ENCODE measurements around the gene RBM34.
"Not testable (repeated sequence)": the region's sequence is repeated elsewhere in the genome, so short reads cannot be mapped to it uniquely, and the experiment has no call there.

RBM34 gene, protein sequence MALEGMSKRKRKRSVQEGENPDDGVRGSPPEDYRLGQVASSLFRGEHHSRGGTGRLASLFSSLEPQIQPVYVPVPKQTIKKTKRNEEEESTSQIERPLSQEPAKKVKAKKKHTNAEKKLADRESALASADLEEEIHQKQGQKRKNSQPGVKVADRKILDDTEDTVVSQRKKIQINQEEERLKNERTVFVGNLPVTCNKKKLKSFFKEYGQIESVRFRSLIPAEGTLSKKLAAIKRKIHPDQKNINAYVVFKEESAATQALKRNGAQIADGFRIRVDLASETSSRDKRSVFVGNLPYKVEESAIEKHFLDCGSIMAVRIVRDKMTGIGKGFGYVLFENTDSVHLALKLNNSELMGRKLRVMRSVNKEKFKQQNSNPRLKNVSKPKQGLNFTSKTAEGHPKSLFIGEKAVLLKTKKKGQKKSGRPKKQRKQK

DNA sequence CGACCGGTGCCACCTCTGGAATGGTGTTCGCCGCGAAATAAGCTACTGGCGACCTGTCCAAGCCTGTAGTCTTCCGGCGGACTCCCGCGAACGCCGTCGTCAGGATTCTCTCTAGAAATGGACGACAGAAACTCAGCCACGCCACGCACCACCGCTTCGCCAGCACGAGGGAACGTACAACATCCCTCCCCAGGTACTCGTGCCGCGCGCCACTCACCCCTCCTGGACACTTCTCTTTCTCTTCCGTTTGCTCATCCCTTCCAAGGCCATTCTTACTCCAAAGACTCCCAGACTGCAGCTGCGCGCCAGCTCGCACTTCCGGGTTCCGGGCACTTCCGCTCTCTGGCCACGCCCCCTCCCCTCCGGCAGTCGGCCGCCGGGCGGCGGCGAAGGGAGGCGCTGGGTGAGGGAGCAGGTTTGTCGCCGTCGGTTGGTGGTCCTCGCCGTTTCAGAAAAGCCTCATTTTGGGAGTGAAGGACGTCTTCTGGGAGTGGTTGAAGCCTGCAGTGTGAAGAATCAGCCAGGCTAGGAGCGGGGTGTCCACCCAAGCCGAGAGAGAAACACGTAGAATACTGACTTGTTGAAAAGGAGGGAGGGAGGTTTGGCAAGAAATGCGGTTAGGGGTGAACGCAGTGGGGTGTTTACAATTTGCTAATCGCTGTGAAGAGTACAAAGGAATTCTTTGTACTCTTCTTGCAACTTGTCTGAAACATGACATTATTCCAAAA is at the start of gene RBM34:
RBM34 (minus strand) TSS at position 294 of the 728 bp plus-strand sequence; CDS start at position 270, 24 bp downstream.
- peak; percentile 36 to 74 for DNase-seq

DNA sequence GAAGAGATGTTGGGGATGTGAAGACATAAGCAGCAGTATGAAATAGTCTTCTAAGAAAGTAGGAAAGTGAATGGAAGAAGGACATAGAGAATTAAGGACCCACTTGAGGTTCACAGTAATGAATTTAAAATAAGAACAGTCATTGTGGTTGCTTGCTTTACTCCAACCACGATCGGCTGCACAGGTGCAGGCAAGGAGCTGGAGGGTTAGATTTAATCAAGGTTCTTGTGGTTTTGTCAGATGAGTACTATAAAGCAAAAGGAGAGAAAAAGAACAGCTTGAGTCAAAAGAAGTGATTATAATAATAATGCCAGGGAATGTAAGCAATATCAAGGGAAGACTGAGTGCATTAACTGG is 46.1 kb upstream of the RBM34 start:
- no peak for DNase-seq

DNA sequence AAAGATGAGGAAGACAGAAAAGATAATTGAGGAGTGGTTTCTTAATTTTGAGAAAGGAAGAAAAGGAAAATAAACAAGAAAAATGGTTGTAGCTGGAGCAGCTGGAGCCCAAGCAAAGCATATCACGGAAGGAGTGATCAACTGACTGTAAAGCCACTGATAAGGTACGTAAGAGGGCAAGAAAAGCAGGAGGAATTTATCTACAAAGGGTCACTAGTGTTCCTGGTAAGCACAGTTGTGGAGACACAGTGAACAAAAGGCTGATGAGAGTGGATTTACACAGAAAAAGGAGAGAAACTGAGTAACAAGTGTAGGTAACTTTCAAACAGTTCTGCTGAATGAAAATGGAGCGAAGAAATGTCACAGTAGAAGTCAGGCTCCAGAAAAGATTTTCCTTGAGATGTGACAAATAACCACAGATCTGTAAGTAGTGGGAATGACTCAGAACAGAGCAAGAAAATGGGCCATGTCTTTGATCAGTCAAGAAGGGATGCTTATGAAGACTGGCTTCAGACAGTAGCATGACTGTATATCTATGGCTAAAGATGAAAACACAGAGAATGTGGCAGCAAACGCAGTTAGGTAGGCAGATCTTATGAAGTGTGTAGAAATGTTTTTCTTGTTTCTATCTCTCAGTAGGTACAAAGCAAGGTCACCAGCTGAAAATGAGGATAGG is 45.6 kb upstream of the RBM34 start:
- no peak for DNase-seq

DNA sequence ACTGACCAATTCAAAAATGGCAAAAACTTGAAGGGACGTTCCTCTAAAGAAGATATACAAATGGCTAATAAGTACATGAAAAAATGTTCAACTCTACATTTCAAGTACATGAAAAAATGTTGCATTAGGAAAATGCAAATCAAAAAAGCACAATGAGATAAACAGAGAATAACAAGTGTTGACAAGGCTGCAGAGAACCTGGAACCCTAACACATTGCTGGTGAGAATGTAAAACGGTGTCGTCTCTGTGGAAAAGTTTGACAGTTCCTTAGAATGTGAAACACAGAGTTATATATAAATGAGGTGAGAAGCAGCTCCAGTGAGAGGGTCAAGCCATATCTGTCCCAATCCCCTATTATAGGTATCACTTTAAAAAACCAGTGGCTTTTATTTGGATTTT is 44.6 kb upstream of the RBM34 start:
- DNase-seq, result no peak

DNA sequence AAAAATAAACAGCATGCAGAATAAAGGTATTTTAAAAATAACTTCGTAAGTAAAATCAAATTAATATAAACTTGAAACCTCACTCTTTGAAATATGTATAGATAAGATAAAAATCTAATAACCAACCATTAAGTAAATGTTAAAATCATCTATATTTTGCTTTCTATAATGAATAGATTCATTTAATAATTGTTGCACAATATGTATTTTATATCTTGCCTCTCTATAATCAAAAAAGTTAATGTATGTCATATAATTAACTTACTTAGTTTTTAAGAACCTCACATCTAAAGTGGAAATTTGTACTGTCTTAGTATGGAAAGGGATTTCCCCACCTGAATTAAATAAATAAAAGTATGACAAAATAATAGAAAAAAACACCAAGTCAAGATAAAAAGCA is 42.4 kb upstream of the RBM34 start:
- DNase-seq, result no peak

DNA sequence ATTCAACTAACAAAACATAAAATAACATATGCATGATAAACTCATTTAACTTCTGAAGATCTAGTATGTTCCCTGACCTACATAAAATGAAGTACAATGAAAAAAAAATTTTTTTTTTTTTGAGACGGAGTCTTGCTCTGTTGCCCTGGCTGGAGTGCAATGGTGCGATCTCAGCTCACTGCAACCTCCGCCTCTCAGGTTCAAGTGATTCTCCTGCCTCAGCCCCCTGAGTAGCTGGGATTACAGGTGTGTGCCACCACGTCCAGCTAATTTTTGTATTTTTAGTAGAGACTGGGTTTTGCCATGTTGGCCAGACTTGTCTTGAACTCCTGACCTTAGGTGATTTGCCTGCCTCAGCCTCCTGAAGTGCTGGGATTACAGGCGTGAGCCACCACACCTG is 41.4 kb upstream of the RBM34 start:
- DNase-seq, result not testable (repeated sequence)

DNA sequence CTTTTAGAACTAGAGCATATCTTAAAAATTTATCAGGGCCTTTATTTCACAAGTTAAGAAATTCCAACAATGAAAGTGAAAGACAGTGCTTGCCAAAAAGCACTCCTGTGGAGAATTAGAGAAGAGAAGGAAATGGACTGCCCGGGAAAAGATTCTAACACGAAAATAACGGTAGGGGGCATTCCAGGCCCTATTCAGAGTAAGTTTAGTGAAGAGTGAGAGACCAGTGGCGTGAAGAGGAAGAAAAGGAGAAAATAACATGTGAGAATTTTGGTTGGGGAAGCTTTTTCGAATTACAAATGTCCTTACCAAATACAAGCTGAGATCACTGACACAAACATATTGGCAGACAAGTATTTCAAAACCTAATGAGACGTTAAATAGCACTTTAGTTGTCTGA is 38.4 kb upstream of the RBM34 start:
- no peak for DNase-seq

DNA sequence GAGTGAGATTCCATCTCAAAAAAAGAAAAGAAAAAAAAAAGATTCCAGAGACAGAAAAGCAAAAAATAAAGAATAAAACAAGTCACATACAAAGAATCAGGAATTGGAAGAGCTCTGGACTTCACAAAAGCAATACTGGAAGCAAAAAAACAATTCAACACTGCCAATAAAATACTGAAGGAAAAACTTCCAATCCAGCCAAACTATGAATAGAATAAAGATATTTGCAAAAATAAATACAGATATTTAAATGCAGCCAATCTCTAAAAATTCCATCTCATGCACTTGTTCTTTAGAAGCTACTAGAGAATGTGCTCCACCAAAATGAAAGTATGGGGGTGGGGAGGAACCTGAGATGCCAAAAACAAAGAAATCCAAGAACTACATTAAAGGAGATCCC is 29.4 kb upstream of the RBM34 start:
- no peak for DNase-seq

DNA sequence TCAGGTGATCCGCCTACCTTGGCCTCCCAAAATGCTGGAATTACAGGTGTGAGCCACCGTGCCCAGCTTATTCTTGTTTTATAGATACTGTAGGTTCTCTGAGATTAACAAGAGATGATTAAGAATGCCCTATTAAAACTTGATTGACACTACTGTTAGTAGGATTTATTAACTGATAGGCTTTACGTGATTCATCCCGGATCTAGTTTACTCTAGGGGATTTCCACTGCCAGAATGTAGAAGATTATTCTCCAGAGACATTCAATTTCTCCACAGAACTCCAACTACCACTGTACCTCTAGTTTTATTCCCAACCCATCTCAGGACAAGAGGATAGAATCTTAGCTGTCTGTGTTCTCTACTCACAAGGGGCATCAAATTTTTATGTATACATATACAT is 26.3 kb upstream of the RBM34 start:
- DNase-seq, result no peak

DNA sequence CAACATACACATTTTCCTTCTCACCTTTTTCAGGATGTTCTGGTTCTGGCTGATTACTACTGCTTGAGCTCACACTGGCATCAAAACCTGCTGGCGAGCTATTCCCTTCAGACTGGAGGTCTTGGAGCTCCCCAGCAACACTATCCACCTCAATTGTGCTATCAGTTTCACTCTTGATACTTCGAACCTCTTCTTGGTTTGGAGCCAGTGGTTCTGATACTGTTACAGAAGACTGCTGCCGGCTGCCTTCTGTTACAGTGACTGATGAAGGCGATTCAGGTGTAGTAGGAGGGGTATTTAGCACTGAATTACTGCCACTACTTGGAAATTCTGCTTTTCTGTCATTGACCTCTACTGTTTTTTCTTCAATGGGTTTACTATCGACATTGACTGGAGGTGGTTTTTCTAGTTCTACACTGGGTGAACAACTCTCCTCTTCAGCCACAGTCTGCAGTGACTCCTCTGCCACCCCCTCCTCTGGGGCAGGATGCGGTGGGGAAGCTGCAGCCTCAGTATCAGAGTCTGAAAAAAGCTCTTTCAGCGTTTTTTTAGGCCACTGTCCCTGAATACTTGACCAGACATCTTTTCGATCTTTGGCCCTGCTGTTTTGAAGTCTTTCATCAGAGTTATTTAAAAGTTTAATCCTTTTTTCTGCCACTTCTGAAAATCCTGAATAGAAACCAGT is 20.7 kb upstream of the RBM34 start:
- no peak for DNase-seq

DNA sequence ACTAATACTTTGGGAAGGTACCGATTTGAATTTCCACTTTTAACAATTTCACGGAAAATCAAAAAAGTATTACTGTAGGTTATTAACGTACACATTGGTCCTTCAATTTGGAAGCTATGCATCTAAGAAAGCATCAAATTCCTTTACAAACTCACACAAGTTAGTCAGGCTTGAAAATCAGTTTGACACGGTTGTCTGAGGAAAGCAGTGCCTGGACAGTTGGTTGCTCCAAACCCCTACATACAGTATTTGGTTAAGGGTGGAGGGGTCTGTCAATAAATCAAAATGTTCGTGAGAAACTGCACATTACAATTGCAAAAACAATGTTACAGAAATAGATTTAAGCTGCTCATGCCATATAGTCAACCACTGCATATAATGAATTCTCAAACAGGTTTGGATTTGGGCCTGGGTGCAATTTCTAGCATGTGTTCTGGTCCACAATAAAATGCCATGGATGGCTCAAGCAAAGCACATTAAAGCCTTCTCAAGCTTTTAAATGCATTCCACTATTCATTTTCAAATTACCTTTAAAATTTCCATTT is 19.9 kb upstream of the RBM34 start:
- no peak for DNase-seq

DNA sequence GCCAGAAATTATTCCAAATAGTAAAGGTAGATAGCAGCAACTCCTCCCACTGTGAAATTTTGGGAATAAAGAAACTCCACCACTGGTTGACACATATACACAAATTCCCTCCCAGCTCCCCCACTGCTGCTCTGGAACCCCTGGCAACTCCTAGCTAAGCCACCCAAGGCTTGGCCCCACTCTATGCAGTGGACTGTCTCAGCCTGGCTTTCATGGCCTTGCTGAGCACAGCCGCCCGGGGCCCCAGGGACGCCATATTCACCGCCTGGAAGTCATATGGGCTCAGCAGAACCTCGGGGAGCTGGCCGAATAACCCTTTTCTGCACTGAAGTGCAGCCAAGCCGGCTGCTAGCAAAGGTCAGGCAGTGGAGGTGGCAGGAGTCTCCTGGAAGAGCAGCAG is 15.4 kb upstream of the RBM34 start:
- no peak for DNase-seq

DNA sequence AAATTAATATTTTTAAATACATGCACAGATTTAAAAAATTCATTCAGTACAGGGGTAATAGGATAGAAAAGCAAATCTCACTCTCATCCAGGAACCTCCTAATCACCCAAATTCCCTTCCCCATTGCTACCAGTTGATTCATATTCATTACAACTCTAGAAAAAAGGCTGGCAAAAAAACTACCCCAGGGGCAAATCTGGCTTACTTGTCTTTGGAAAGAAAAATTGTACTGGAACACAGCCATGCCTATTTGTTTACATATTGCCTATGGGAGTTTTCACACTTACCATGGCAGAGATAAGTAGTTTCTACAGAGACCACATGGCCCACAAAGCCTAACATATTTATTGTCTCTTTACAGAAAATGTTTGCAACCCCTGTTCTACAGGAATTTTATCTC is 8.9 kb upstream of the RBM34 start:
- DNase-seq, result no peak

DNA sequence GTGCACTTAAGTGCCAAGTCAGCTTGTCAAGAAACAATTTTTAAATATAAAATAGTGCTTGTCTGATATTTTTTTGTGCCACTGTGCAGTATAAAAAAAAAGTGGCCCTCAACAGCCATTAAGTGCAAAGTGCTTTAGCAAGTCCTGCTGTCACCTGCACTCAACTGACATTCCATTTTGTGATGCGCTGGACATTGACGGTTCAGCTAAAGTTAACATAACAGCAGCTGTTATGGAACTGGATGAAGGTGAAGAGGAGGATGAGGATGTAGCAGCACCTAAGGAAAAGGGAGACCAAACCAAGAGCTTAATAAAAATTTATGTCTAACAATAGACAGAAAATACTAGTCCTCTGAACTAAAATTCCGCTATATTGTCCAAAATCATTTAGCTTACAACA is 7.3 kb upstream of the RBM34 start:
- DNase-seq, result no peak

DNA sequence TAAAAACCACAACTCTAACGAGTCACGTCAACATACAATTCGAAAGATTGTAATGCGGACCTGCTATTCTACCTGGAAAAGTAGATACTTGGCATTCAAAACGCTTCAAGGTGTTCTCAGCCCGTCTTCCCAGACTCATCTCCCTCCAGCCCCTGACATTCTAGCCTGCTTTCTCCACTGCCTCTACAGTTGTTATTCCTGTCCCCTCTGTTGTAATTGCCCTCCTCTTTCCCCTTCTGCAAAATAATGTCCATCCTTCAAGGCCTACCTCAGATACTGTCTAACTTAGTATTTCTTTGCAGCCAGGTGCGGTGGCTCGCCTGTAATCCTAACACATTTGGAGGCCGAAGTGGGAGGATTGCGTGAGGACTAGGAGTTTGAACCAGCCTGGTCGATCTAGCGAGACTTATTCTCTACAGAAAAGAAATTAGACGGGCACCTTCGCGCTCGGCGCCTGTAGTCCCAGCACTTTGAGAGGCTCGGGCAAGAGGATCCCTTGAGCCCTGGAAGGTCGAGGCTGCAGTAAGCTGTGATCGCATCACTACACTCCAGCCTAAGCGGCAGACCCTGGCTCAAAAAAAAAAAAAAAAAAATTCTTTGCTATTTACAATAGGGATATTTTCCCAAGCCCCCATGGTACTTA is 756 bp upstream of the RBM34 start:
- no peak for DNase-seq

DNA sequence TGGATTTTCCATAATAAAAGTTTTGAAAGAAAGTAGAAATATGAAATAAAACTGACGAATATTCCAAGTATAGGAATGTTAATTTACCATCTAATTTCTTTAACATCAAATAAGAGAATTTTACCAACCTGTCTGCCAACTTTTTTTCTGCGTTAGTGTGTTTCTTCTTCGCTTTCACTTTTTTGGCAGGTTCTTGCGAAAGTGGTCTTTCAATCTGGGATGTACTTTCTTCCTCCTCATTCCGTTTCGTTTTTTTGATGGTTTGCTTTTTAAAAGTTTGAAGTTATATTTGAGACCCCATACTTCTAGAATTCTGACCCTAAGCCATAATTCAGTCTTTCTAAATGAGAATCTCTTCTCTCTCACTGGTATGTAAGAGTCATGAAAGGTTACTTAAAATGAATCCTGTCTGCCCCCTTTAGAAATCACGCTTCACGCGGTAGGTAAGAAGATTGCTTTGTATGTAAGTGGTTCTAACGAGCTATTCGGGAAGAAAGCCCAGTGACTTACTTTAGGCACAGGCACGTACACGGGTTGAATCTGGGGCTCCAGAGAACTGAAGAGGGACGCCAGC is 580 bp downstream of the RBM34 start:
- DNase-seq, result no peak

DNA sequence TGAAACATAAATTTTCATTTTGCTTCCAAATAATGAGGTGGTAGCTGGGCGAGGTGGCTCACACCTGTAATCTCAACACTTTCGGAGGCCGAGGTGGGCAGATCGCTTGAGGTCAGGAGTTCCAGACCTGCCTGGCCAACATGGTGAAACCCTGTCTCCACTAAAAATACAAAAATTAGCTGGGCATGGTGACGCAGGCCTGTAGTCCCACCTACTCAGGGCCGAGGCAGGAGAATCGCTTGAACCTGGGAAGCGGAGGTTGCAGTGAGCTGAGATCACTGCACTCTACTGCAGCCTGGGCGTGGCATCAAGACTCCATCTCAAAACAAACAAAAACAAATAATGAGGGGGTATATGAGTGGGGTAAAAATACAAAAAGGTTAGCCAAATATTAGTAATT is 1.1 kb downstream of the RBM34 start:
- DNase-seq, result not testable (repeated sequence)

DNA sequence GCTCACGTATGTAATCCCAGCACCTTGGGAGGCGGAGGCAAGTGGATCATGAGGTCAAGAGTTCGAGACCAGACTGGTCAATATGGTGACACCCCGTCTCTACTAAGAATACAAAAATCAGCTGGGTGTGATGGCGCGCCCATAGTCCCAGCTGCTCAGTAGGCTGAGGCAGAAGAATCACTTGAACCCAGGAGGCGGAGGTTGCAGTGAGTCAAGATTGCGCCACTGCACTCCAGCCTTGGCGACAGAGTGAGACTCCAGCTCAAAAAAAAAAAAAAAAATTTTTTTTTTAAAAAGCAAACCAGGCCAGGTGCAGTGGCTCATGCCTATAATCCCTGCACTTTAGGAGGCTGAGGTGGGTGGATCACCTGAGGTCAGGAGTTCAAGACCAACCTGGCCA is 1.8 kb downstream of the RBM34 start:
- not testable (repeated sequence) for DNase-seq

DNA sequence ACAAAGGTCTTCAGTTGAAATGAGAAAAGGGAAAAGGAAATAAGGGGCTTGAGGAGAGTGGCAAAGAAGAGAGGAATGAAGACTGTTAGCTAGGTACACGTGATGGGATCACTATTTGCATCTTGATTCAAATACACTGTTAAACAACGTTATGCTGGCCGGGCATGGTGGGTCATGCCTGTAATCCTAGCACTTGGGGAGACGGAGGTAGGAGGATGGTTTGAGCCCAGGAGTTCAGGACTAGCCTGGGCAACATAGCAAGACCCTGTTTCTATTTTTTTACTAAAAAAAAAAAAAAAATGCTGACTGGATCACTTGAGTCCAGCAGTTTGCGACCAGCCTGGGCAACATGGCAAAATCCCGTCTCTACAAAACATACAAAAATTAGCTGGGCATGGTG is 2.4 kb downstream of the RBM34 start:
- no peak for DNase-seq

DNA sequence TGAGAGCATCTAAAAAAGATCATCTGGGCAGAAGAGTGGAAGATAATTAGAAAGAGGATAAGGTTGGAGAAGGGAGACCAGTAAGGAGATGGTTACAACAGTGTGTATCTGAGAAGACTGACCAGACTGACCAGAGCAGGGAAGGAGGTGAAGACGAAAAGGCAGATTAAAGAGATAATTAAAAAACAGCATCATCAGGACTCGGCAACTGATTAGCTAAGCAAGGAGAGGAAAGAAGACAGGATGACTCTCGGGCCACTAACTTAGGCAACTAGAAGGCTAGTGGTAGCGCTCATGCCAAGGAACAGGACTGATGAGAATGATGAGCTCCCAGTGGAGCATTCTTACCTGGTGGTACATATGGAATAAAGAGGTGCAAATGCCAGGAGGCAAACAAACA is 3.9 kb downstream of the RBM34 start:
- DNase-seq, result no peak

DNA sequence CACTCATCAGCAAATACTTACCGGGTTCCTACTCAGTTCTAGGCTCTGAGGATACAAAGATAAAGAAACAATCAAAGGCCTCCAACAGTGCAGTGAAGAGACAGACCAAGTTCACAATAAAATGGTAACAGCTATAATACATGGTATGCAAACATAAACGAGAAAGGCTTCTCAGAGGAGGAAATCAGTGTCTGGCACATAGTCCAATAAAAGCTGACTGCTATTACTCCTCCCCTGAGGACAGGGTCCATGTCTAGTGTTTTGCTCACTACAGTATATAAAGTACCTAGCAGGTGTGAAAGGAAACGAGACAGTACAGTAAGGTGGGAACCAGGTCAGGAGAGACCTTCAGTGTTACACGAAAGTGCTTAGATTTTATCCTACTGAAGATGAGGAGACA is 4.3 kb downstream of the RBM34 start:
- no peak for DNase-seq

DNA sequence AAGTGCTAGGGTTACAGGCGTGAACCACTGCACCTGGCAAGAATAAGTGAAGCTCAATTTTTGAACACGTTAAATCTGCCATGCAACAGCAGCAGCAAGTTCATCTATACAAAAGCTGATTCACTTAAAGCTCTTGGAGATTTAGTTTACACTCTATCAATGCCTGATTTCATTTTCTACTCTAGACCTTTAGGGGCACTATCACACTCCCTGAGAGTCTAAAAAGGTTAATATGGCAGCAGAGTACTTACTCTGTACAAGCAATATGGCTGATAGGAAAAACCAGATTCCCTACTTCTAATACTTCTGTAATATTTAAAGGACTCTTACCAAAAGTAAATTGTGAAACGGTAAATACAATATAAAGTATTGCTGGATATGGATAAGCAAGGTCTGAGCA is 4.8 kb downstream of the RBM34 start:
- DNase-seq, result no peak
